ENCODE data around the gene SLC6A3. TPM values are rescaled to one million over a fixed set of nuclear protein-coding genes. Genes with fewer than 3 reads are reported as not detected.

SLC6A3 gene
- total RNA-seq, 1 experiment from 2014 or later: not detected

DNA sequence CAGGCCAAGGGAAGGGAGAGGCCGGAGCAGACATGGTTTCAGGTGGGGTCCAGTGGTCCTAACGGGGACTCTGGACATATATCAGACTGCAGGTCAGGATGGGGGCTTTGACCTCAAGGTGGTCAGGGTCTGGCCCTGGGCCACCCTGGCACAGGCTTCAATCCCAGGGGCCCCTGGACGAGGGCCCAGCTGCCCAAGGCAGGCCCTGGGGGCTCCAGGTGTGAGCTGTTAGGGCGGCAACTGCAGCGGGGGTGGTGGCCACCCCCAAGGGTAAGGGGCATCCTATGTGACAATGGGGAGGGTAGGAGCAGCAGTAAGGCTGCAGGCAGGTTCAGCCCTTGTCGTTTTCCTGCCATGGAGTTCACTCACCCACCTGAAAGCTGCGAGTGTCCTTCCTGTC lies 54.9 kb downstream of the SLC6A3 start:
- CTCF ChIA-PET: no interaction called here
- Mint-ChIP-seq H3K27ac (ENCODE audit: unreplicated experiment) (no peak overlapping the region), H3K36me3 (ENCODE audit: insufficient read depth, unreplicated experiment) (peaks cover 9% of the 10 kb centered on the region), H3K4me3 (ENCODE audit: low read depth, unreplicated experiment) (no peak overlapping the region), H3K4me1 (ENCODE audit: low read depth, unreplicated experiment) (no peaks in the 10 kb centered on the region), H3K9me3 (ENCODE audit: low read depth, unreplicated experiment) (no peaks in the 10 kb centered on the region), H3K27me3 (ENCODE audit: unreplicated experiment) (peaks cover 76% of the 10 kb centered on the region)
- no TSS peak for BruUV-seq (replicated peaks)
- TF ChIP-seq, protein P1, sequence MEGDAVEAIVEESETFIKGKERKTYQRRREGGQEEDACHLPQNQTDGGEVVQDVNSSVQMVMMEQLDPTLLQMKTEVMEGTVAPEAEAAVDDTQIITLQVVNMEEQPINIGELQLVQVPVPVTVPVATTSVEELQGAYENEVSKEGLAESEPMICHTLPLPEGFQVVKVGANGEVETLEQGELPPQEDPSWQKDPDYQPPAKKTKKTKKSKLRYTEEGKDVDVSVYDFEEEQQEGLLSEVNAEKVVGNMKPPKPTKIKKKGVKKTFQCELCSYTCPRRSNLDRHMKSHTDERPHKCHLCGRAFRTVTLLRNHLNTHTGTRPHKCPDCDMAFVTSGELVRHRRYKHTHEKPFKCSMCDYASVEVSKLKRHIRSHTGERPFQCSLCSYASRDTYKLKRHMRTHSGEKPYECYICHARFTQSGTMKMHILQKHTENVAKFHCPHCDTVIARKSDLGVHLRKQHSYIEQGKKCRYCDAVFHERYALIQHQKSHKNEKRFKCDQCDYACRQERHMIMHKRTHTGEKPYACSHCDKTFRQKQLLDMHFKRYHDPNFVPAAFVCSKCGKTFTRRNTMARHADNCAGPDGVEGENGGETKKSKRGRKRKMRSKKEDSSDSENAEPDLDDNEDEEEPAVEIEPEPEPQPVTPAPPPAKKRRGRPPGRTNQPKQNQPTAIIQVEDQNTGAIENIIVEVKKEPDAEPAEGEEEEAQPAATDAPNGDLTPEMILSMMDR (IDR thresholded peaks at IDR 0.05; ENCODE audit: unreplicated experiment): no peak
- no peak for DNase-seq
- intact Hi-C loops (cut with micrococcal nuclease; ENCODE audit: unreplicated experiment): no loop called here

GRCh38 chr5:1388383-1388967 lies 56.8 kb downstream of the SLC6A3 start:
- H3K36me3 Mint-ChIP-seq (ENCODE audit: insufficient read depth, unreplicated experiment): peaks cover 9% of the 10 kb centered on the region
- no peak overlapping the region for H3K4me3 Mint-ChIP-seq (ENCODE audit: low read depth, unreplicated experiment)
- no peaks in the 10 kb centered on the region for H3K4me1 Mint-ChIP-seq (ENCODE audit: low read depth, unreplicated experiment)
- DNase-seq: no peak
- no peaks in the 10 kb centered on the region for H3K9me3 Mint-ChIP-seq (ENCODE audit: low read depth, unreplicated experiment)
- intact Hi-C loops (cut with micrococcal nuclease; ENCODE audit: unreplicated experiment): no loop called here
- CTCF ChIA-PET: no interaction called here
- TF ChIP-seq, protein P1 (IDR thresholded peaks at IDR 0.05; ENCODE audit: unreplicated experiment): no peak
- BruUV-seq (replicated peaks): no TSS peak
- H3K27me3 Mint-ChIP-seq (ENCODE audit: unreplicated experiment): peaks cover 58% of the 10 kb centered on the region
- no peak overlapping the region for H3K27ac Mint-ChIP-seq (ENCODE audit: unreplicated experiment)

DNA sequence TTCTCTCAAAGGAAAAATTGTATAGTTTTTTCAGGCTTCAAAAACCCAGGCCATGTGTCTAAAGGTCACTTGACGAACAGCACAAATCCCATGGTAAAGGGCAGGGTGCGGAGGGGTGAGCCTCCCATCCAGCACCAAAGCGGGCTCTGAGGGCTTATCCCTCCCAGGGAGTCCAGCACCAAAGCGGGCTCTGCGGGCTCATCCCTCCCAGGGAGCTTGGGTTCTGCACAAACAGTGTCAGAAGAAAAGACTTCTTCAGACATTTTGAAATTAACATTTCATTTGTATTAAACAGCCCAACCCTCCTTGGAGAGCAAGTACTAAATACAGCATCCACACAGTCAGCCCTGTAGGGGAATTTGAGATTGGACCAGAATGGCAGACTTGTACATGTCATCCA lies 57.4 kb downstream of the SLC6A3 start:
- Mint-ChIP-seq H3K27ac (ENCODE audit: unreplicated experiment) (no peak overlapping the region), H3K4me3 (ENCODE audit: low read depth, unreplicated experiment) (no peak overlapping the region), H3K4me1 (ENCODE audit: low read depth, unreplicated experiment) (no peaks in the 10 kb centered on the region), H3K27me3 (ENCODE audit: unreplicated experiment) (peaks cover 57% of the 10 kb centered on the region), H3K36me3 (ENCODE audit: insufficient read depth, unreplicated experiment) (peaks cover 9% of the 10 kb centered on the region), H3K9me3 (ENCODE audit: low read depth, unreplicated experiment) (no peaks in the 10 kb centered on the region)
- no TSS peak for BruUV-seq (replicated peaks)
- CTCF ChIA-PET: no interaction called here
- no peak for DNase-seq
- intact Hi-C loops (cut with micrococcal nuclease; ENCODE audit: unreplicated experiment): no loop called here
- TF ChIP-seq, protein P1 (IDR thresholded peaks at IDR 0.05; ENCODE audit: unreplicated experiment): no peak

DNA sequence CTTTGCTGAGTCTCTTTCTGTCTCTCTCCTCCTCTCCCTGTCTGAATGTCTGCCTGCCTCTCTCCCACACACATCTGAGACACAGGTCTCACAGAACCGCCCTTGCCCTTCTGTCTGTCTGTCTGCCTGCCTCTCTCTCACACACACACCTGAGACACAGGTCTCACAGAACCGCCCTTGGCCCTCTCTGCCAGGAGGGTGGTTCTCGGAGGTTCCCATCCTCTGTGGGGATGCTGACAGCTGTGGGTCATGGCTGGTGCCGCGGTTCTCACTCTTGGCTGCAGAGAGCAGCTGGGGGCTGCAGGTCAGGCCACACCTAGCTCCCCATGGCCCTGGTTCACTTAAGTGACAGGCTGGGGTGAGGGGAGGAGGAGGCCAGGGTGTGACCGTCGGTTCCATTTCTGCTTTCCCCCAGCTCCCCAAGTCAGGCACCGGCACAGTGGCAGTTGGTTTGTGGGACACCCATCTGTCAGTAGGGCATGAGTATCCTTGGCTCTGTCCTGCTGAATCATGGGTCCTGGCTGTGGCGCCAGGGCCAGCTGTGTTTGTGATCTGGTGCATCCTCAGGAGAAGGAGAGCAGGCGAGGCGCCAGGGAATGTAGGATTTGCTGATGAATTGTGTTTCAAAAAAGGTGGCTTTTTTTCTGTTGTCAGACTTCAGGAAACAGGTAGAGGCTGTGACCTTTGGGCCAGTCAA lies 58.0 kb downstream of the SLC6A3 start:
- Mint-ChIP-seq H3K27ac (ENCODE audit: unreplicated experiment) (no peak overlapping the region), H3K36me3 (ENCODE audit: insufficient read depth, unreplicated experiment) (peaks cover 9% of the 10 kb centered on the region), H3K27me3 (ENCODE audit: unreplicated experiment) (peaks cover 54% of the 10 kb centered on the region), H3K4me1 (ENCODE audit: low read depth, unreplicated experiment) (no peaks in the 10 kb centered on the region), H3K9me3 (ENCODE audit: low read depth, unreplicated experiment) (no peaks in the 10 kb centered on the region), H3K4me3 (ENCODE audit: low read depth, unreplicated experiment) (peak overlapping the region; percentile 75)
- CTCF ChIA-PET: no interaction called here
- BruUV-seq (replicated peaks): no TSS peak
- intact Hi-C loops (cut with micrococcal nuclease; ENCODE audit: unreplicated experiment): no loop called here
- TF ChIP-seq, protein P1 (IDR thresholded peaks at IDR 0.05; ENCODE audit: unreplicated experiment): no peak
- no peak for DNase-seq
